HG02678 (cell line): ENCODE data around the gene C2orf15.
A peak's percentile ranks its signal among the peaks of the same experiment; 100 is the strongest.
"Not testable (repeated sequence)": the region's sequence is repeated elsewhere in the genome, so short reads cannot be mapped to it uniquely, and the experiment has no call there.

Experiments used
- ATAC-seq: cut with Tn5 transposase; IDR thresholded peaks from one replicate; pipeline ENCODE4 v1.9.1; 2021; ENCODE audit warnings: mild to moderate bottlenecking, moderate library complexity; ENCODE audit not compliant: unreplicated experiment

Gene C2orf15, protein sequence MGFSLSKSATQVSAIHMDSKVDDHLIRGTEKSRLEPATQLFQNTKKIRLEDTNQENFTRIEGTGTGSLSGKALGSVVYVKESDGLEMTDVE

DNA sequence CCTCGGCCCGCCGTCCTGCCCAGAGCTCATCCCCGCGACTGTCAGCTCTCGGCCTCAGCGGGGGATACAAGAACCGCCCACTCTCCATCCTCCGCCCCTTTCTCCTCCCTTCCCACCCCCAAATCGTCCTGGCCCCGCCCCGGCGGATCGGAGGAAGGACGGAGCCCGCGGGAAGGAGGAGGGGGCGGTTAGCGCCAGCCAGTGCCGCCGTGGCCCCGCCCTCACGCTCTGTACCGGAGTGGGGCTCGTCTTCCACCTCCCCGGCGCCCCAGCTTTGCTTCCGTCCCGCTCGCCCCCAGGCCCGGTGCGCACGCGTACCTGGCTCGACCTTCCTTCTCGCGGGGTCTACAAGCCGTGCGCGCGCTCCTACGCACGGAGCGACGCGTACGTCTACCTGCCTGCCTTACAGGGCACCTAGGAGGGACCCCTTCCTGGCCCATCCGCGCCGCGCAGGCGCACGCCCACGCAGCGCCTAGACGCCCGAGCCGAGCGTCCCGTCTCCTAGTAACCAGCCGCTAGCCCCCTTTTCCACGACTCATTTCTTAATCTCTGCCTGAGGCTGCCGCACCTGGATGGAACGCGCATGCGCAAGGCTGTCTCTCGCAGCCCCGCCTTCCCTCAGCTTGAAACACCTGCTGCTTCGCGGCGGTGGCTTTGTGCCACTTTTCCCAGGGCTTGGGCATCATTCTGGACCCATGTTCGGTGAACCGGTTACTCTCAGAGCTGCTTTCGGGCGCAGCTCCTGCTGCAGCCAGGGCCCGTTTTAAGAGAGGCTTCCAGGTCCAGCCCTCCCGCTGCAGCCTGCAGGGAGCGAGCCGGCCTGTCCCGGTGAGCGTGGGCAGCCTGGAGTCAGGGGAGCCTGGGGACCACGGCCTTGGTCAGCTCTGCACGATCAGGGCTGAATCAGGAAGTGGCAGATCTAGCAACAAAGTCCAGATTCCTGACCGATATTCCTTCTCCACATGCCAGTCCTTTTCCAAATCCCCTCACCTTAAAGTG is at the start of gene C2orf15:
Gene C2orf15, plus strand, starts transcription at position 598 of the 999 bp plus-strand sequence. CDS start 8,852 bp downstream, outside the sequence.
- peak; percentile 89 for ATAC-seq

DNA sequence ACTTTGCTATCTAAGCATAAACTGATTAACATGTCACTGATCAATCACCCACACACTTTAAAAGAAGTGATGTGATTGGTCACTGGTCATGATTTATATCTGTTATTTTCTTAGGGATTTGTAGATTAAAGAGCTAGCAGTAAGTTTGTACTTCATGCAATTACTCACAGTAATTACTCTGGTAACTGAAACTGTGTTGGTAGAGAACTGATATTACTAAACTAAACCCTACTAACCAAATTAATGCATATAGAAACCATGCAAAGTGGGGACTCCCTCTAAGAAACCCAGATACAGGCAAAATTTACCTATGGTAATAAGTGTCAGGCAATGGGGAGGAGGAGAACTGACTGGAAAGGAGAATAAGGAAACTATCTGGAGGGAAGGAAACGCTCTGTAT is 44.8 kb upstream of the C2orf15 start:
- no peak for ATAC-seq

DNA sequence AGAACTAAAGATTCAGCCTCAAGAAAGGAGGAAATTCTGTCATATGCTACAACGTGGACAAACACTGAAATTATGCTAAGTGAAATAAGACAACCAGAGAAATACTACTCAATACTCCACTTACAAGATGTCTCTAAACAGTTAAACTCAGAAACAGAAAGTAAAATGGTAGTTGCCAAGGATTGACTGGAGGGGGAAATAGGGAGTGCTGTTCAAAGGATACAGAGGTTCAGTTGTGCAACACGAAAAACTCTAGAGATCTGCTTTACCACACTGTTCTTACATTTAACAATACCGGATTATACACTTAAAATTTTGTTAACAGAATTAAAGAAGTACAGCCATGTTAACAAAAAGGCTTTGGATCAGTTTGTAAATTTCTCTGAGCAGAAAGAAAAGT is 39.8 kb upstream of the C2orf15 start:
- no peak for ATAC-seq

- no peak for ATAC-seq
Measured at GRCh38 chr2:99104006-99104405, 37.5 kb upstream of the C2orf15 start.

GRCh38 chr2:99106913-99107312 is 34.6 kb upstream of the C2orf15 start:
- no peak for ATAC-seq

- no peak for ATAC-seq
Measured at GRCh38 chr2:99111236-99111635, 30.3 kb upstream of the C2orf15 start.

- no peak for ATAC-seq
Measured at GRCh38 chr2:99111945-99112344, 29.6 kb upstream of the C2orf15 start.

DNA sequence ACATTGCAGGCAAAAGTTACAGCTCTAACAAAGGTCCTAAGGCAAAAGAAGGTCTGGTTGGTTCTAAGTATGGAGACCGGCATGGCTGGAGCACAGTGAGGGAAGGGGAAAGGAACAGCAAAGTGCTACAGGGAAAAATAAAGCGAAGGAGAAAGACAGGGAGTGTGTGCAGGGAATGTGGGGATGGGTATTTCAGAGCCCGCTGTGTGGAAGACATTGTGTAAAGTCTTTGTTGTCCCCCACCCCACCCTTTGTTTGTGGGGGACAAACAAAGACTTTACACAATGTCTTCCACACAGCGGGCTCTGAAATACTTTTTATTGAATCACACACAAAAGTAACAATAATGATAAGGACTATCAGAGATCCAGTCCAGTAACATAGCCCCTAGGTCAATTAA is 28.9 kb upstream of the C2orf15 start:
- no peak for ATAC-seq

- no peak for ATAC-seq
Measured at GRCh38 chr2:99127981-99128380, 13.5 kb upstream of the C2orf15 start.

DNA sequence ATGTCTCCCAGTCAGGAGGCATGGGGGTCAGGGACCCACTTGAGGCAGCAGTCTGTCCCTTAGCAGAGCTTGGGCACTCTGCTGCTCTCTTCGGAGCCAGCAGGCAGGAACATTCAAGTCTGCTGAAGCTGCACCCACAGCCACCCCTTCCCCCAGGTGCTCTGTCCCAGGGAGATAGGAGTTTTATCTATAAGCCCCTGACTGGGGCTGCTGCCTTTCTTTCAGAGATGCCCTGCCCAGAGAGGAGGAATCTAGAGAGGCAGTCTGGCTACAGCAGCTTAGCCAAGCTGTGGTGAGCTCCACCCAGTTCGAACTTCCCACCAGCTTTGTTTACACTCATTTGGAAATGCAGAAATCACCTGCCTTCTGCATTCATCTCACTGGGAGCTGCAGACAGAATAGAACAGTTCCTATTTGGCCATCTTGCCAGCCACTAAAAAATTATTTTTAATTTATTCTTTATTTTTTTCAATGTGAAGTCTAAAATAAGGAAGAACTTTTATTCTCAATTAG is 6.4 kb upstream of the C2orf15 start:
- not testable (repeated sequence) for ATAC-seq

DNA sequence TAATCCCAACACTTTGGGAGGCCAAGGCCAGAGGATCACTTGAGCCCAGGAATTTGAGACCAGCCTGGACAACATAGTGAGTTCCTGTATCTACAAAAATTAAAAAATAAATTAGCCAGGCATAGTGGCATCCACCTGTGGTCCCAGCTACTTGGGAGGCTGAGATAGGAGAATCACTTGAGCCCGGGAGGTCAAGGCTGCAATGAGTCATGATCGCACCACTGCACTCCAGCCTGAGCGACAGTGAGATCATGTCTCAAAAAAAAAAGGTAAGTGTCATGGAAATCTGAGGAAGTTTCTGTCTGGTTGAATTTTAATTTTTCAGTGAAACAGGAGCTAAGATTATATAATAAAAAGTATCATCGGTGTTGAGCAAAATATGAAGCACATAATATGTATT is 2.5 kb upstream of the C2orf15 start:
- no peak for ATAC-seq

- no peak for ATAC-seq
Measured at GRCh38 chr2:99140056-99140859, 1.2 kb upstream of the C2orf15 start.

GRCh38 chr2:99140860-99141109 is 722 bp upstream of the C2orf15 start:
- ATAC-seq, result peak; percentile 31

- ATAC-seq, result no peak
Measured at GRCh38 chr2:99150706-99151105, 9.2 kb downstream of the C2orf15 start.

GRCh38 chr2:99152199-99152895 is 10.8 kb downstream of the C2orf15 start:
- no peak for ATAC-seq

GRCh38 chr2:99153921-99154604 is 12.6 kb downstream of the C2orf15 start:
- no peak for ATAC-seq

GRCh38 chr2:99154643-99155536 is 13.4 kb downstream of the C2orf15 start, which contains the start of the genes LIPT1 and TSGA10:
TSS of gene LIPT1 (plus strand) at chr2:99154967. CDS start at chr2:99161958, 6,991 bp downstream.
TSS of gene TSGA10 (minus strand) at chr2:99154942. CDS start at chr2:99109439, 45,503 bp downstream.
- ATAC-seq, result peak; percentile 96

DNA sequence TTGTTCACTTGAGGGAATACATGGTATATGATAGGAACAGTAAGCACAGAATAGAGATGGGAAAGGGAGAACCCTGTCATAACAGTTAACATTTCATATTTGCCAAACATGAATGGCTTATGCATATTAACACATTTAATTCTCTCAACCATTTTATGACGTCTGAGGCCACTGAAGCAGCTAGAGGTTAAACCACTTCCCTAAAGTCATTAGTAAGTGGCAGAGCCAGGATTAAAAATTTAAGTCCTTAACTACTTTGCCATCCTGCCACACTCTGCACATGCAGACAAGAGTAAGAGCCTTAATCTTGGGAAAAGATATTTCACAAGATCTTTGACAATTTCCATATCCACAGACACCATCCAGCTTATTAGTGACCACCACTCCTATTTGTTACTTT is 15.4 kb downstream of the C2orf15 start:
- ATAC-seq, result no peak

DNA sequence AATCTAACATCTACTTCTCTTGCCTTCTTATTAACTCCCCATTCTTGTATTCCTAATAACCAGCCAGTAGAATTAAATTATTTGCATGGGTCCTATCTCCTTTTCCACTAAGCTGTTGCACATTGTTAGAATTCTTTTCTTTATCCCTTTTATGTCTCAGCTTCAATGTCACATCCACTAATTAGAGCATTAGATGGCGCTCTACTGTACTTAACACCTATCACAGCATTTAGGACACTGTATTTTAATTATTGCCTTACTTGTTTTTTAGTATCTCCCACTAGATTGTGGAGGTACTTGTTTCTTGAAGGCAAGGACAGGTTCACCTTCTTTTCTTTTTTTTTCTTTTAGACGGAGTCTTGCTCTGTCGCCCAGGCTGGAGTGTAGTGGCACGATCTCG is 17.1 kb downstream of the C2orf15 start:
- ATAC-seq, result no peak
